ENCODE measurements around the gene BRD7.

The BRD7 gene

GRCh38 chr16:50395763-50396710 lies 27.2 kb upstream of the BRD7 start:
- no peak for DNase-seq (ENCODE audit: extremely low read depth, low read depth)
- TF ChIP-seq, protein P1, sequence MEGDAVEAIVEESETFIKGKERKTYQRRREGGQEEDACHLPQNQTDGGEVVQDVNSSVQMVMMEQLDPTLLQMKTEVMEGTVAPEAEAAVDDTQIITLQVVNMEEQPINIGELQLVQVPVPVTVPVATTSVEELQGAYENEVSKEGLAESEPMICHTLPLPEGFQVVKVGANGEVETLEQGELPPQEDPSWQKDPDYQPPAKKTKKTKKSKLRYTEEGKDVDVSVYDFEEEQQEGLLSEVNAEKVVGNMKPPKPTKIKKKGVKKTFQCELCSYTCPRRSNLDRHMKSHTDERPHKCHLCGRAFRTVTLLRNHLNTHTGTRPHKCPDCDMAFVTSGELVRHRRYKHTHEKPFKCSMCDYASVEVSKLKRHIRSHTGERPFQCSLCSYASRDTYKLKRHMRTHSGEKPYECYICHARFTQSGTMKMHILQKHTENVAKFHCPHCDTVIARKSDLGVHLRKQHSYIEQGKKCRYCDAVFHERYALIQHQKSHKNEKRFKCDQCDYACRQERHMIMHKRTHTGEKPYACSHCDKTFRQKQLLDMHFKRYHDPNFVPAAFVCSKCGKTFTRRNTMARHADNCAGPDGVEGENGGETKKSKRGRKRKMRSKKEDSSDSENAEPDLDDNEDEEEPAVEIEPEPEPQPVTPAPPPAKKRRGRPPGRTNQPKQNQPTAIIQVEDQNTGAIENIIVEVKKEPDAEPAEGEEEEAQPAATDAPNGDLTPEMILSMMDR (IDR thresholded peaks at IDR 0.05; ENCODE audit: low read depth, low read length) = no peak

DNA sequence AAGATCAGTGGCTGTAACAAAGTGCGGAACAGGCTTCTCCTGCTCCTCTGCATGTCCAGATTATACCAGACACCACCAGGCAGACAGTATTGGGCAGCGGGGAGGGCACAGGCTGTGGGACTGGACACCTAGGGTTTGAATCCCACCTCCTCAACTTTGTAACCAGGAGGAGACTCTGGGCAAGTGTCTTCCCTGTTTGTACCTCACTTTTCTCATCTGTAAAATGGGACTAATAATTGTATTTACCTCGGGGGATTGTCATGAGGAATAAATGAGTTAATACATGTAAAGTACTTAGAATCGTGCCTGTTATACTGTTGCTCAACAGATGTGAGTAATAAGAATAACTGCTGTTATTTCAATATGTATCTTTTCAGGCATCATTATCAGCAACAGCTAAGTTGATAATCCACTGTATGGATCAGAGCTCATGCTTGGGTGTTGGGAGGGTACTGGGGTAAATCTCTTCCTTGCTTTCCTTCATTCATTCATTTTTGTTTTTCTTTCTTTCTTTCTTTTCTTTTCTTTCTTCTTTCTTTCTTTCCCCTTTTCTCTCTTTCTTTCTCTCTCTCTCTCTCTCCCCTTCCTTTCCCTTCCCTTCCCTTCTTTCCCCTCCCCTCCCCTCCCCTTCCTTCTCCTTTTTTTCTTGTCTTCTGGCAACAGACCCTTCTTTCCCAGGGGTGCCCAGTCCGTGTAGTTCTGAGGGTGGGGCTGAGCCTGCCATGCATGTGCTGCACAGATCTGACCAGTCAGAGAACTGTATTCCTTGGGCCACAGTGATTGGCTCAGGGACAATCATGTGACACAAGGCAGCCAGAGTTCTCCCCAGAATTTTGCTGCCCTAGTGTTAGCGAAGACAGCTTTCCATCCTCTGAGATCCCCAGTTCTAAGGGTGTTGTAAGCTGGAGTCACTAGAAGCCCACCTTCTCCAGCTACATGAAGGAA lies 25.3 kb upstream of the BRD7 start:
- TF ChIP-seq, protein P1 (IDR thresholded peaks at IDR 0.05; ENCODE audit: low read depth, low read length) = no peak
- no peak for DNase-seq (ENCODE audit: extremely low read depth, low read depth)

DNA sequence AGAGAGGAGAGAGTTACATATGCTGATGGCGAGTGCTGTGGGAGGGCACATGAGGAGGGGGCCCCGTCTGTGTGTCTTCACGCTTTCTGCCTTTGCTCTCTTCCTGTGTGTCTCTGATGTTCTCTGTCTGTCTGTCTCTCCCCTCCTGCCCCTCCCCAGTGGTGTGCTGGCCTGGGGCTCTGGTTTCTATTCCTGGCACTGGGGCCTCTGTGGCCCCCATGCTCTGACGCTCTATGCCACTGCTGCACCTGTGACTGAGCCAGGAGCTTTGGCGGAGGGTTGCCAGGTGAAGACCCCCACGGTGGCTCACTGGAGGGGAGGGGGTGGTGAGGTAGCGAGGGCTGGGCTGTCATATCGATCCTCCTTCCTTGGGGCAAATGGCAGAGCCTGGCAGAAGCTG lies 24.6 kb upstream of the BRD7 start:
- TF ChIP-seq, protein P1 (IDR thresholded peaks at IDR 0.05; ENCODE audit: low read depth, low read length) = no peak
- DNase-seq (ENCODE audit: extremely low read depth, low read depth) = no peak

DNA sequence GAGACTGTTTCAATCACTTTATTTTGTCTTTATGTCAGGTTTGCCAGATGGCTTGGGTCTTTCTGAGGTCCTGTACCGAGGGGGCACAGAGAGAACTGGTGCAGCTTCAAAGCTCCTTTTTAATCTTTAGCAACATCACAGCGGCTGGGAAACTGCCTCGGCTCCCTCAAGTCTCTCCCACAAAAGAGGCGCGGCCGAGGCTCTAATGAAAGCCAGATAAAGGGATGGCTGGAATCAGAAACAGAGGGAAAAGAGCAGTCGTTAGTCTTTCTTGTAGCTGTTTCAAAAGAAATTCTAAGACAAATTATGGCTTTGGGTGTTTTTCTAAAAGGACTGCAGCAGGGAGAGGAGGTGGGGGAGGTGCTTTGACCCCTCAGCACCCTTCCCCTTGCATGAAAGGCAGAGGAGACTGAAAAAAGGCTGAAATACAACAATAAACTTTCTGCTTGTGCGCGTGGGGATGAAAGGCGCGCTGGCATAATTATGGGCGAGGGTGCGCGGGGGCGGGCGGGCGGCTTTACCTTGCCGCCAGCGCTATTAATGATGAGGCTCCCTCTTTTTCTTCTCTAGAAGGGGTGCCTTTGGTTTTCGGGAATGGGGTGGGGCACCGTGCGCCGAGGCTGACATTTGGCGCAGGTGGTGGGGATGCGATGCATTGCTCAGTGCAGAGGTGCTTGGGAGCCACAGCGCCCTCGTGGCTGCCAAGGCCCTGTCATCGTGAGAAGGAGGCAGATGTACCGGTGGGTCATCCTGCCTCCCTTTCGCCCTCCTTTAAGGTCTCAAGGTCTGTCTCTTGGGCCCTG lies 22.3 kb upstream of the BRD7 start:
- DNase-seq (ENCODE audit: extremely low read depth, low read depth) = no peak
- TF ChIP-seq, protein P1 (IDR thresholded peaks at IDR 0.05; ENCODE audit: low read depth, low read length) = no peak

GRCh38 chr16:50390371-50390771 lies 21.6 kb upstream of the BRD7 start:
- no peak for DNase-seq (ENCODE audit: extremely low read depth, low read depth)
- TF ChIP-seq, protein P1 (IDR thresholded peaks at IDR 0.05; ENCODE audit: low read depth, low read length) = no peak

DNA sequence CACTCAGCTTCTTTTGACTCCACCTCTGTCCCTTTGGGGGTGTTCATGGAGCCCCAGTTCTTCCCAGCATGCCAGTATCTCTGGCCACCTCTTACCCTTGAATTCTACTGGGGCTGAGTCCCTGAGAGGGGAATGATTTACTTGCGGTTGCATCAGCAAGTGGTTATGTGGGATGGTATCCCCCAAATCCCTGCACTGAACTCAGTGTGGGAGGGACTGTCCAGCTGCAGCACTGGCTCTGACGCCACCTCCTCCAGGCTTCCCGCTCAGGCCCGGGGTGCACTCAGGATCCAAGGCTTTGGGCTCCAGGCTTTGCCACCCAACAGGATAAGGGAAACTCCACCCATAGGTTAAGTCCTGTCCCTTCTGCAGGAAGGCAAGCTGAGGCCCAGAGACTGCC lies 21.1 kb upstream of the BRD7 start:
- no peak for DNase-seq (ENCODE audit: extremely low read depth, low read depth)
- TF ChIP-seq, protein P1 (IDR thresholded peaks at IDR 0.05; ENCODE audit: low read depth, low read length) = no peak
